H1 (cell line): ENCODE data around the gene MTARC1. TPM values are rescaled to one million over a fixed set of nuclear protein-coding genes. Genes with fewer than 3 reads are reported as not detected.

Experiments
- CTCF ChIA-PET: fragments of 300-600 bp; sonication (Branson Sonifier 250); formaldehyde crosslinking; loops from one replicate; lab custom pipeline; 2021; ENCODE audit not compliant: partially characterized antibody; lab: Charles Lee
- POLR2A ChIA-PET: fragments of 300-600 bp; sonication (Branson Sonifier 250); formaldehyde crosslinking; loops from one replicate; lab custom pipeline; 2021; ENCODE audit warnings: inconsistent platforms; ENCODE audit not compliant: partially characterized antibody; lab: Charles Lee
- DNase-seq, 2 experiments: peaks; one replicate each; pipeline versions ENCODE4 v3.0.0 to v3.0.0-alpha.2; 2010 to 2022; ENCODE audit warnings: low spot score in 2 of 2, low read depth in 1 of 2, mixed read lengths in 1 of 2
- FAIRE-seq: peaks from 2 replicates; lab custom pipeline; 2011; peaks lifted over from hg19 to GRCh38; lab: Jason Lieb, UNC
- H2AFZ ChIP-seq: 2 replicates; pipeline ENCODE4 v1.8.1; 2012; ENCODE audit warnings: low read length, inconsistent platforms
- H2AK5ac ChIP-seq: 2 replicates; pipeline ENCODE4 v1.6.1; 2013; ENCODE audit warnings: low read depth, low read length
- H2BK120ac ChIP-seq: replicated peaks from 2 replicates; pipeline ENCODE3; 2013; ENCODE audit warnings: low read depth, low read length, inconsistent platforms
- H2BK12ac ChIP-seq: 2 replicates; pipeline ENCODE4 v1.6.1; 2013; ENCODE audit warnings: low read depth, low read length
- H2BK15ac ChIP-seq: 2 replicates; pipeline ENCODE4 v1.6.1; 2013; ENCODE audit warnings: low read length
- H2BK20ac ChIP-seq: 2 replicates; pipeline ENCODE4 v1.6.1; 2013; ENCODE audit warnings: low read length
- H2BK5ac ChIP-seq: 2 replicates; pipeline ENCODE4 v1.6.1; 2013; ENCODE audit warnings: low read depth, low read length
- H3K14ac ChIP-seq: 2 replicates; pipeline ENCODE4 v1.6.1; 2013; ENCODE audit warnings: inconsistent platforms; ENCODE audit not compliant: insufficient read length
- H3K18ac ChIP-seq: 2 replicates; pipeline ENCODE4 v1.6.1; 2013; ENCODE audit warnings: low read length; ENCODE audit errors: extremely low read depth
- H3K23ac ChIP-seq: 2 replicates; pipeline ENCODE4 v1.6.1; 2013; ENCODE audit warnings: inconsistent platforms; ENCODE audit not compliant: insufficient read length
- H3K23me2 ChIP-seq: 2 replicates; pipeline ENCODE4 v1.6.1; 2013; ENCODE audit warnings: low read depth, low read length
- H3K27ac ChIP-seq: 2 replicates; pipeline ENCODE4 v1.6.1; 2011; ENCODE audit warnings: low read depth, low read length, inconsistent platforms
- H3K27me3 ChIP-seq, 4 experiments: replicated peaks in 1 of 4; 1 replicate in 1 of 4; 2 replicates in 3 of 4; pipeline versions ENCODE4 v1.6.1 to v1.8.1; 2011 to 2013; ENCODE audit warnings: low read length in 3 of 4, mild to moderate bottlenecking in 3 of 4, inconsistent platforms in 2 of 4, mixed read lengths in 2 of 4, moderate library complexity in 1 of 4; ENCODE audit not compliant: control insufficient read depth in 3 of 4, insufficient read depth in 3 of 4; ENCODE audit errors: extremely low read depth in 1 of 4
- H3K36me3 ChIP-seq, 4 experiments: 2 replicates each; pipeline versions ENCODE4 v1.6.1 to v1.8.1; 2011 to 2013; ENCODE audit warnings: mild to moderate bottlenecking in 4 of 4, low read length in 3 of 4, moderate library complexity in 2 of 4, control low read depth in 1 of 4, inconsistent platforms in 1 of 4; ENCODE audit not compliant: insufficient read depth in 4 of 4, control insufficient read depth in 2 of 4
- H3K4ac ChIP-seq: replicated peaks from 2 replicates; pipeline ENCODE3; 2013; ENCODE audit warnings: low read length, low read depth, mixed read lengths, inconsistent platforms; ENCODE audit not compliant: insufficient read length
- H3K4me1 ChIP-seq, 4 experiments: replicated peaks in 1 of 4; 1 replicate in 1 of 4; 2 replicates in 3 of 4; pipeline versions ENCODE4 v1.6.1 to v1.8.1; 2011 to 2013; ENCODE audit warnings: low read length in 3 of 4, inconsistent platforms in 2 of 4, mixed read lengths in 1 of 4; ENCODE audit not compliant: insufficient read depth in 4 of 4, control insufficient read depth in 3 of 4
- H3K4me2 ChIP-seq, 2 experiments: 2 replicates each; pipeline versions ENCODE4 v1.6.1 to v1.8.1; 2011 to 2013; ENCODE audit warnings: low read depth in 2 of 2, low read length in 2 of 2, control low read depth in 1 of 2, inconsistent platforms in 1 of 2, mild to moderate bottlenecking in 1 of 2; ENCODE audit not compliant: insufficient read depth in 1 of 2
- H3K4me3 ChIP-seq, 4 experiments: fragments of 200-600, 300-600 bp in 1 of 4; sonication (generic), shearing (Covaris generic), sonication (Bioruptor Twin) in 1 of 4; 2 replicates each; pipeline versions ENCODE4 v1.5.1 to v1.8.1; 2011 to 2016; ENCODE audit warnings: low read length in 4 of 4, low read depth in 3 of 4, control low read depth in 2 of 4, inconsistent platforms in 2 of 4, mild to moderate bottlenecking in 2 of 4, mixed read lengths in 1 of 4, moderate library complexity in 1 of 4; ENCODE audit not compliant: insufficient read depth in 2 of 4; ENCODE audit errors: extremely low read depth in 1 of 4
- H3K56ac ChIP-seq: replicated peaks from 2 replicates; pipeline ENCODE3; 2013; ENCODE audit warnings: low read depth, mild to moderate bottlenecking, mixed read lengths, low read length, inconsistent platforms; ENCODE audit not compliant: insufficient read length
- H3K79me1 ChIP-seq: 2 replicates; pipeline ENCODE4 v1.6.1; 2013; ENCODE audit warnings: low read depth, low read length, control low read depth
- H3K79me2 ChIP-seq, 2 experiments: 2 replicates each; pipeline versions ENCODE4 v1.6.1 to v1.8.1; 2012 to 2013; ENCODE audit warnings: low read length in 2 of 2, mild to moderate bottlenecking in 2 of 2, inconsistent platforms in 1 of 2; ENCODE audit not compliant: insufficient read depth in 2 of 2, control insufficient read depth in 1 of 2
- H3K9ac ChIP-seq, 4 experiments: replicated peaks in 1 of 4; 1 replicate in 1 of 4; 2 replicates in 3 of 4; pipeline versions ENCODE4 v1.6.1 to v1.8.1; 2011 to 2013; ENCODE audit warnings: low read depth in 3 of 4, low read length in 3 of 4, control low read depth in 2 of 4, mild to moderate bottlenecking in 2 of 4, moderate library complexity in 2 of 4, inconsistent platforms in 1 of 4; ENCODE audit errors: extremely low read depth in 1 of 4
- H3K9me3 ChIP-seq, 2 experiments: 2 replicates each; pipeline versions ENCODE4 v1.6.1 to v1.8.1; 2012 to 2013; ENCODE audit warnings: mild to moderate bottlenecking in 2 of 2, moderate library complexity in 2 of 2, control low read depth in 1 of 2, inconsistent platforms in 1 of 2, low read depth in 1 of 2, low read length in 1 of 2, mixed read lengths in 1 of 2; ENCODE audit not compliant: insufficient read depth in 2 of 2
- H4K20me1 ChIP-seq, 2 experiments: replicated peaks in 1 of 2; 2 replicates each; pipeline versions ENCODE3 to v1.8.1; 2011 to 2013; ENCODE audit warnings: inconsistent platforms in 2 of 2, low read length in 2 of 2, mild to moderate bottlenecking in 1 of 2; ENCODE audit not compliant: insufficient read depth in 2 of 2, control insufficient read depth in 1 of 2
- H4K5ac ChIP-seq: 2 replicates; pipeline ENCODE4 v1.6.1; 2013; ENCODE audit warnings: low read length, low read depth, mixed read lengths, inconsistent platforms; ENCODE audit not compliant: insufficient read length
- H4K8ac ChIP-seq: 2 replicates; pipeline ENCODE4 v1.8.0; 2013; ENCODE audit warnings: mild to moderate bottlenecking, moderate library complexity, low read length, inconsistent platforms; ENCODE audit not compliant: insufficient read depth; ENCODE audit errors: extremely low read depth
- H4K91ac ChIP-seq: replicated peaks from 2 replicates; pipeline ENCODE3; 2013; ENCODE audit warnings: low read length, mixed read lengths, inconsistent platforms; ENCODE audit not compliant: insufficient read length
- BRCA1 ChIP-seq: IDR thresholded peaks from 2 replicates; pipeline ENCODE4 v1.6.1; 2012; ENCODE audit warnings: low read depth, low read length, improper control_type of control experiment
- YY1 ChIP-seq: IDR thresholded peaks from 2 replicates; pipeline ENCODE4 v1.6.1; 2011; ENCODE audit warnings: low read depth, mild to moderate bottlenecking, low read length
- WGBS, 2 experiments: shearing (Covaris generic) in 1 of 2; methylation state at CpG; one replicate each; pipeline versions ENCODE4 v1.1.6 to v1.1.7; 2013 to 2015; ENCODE audit warnings: low lambda C conversion rate in 2 of 2, mixed read lengths in 2 of 2, inconsistent platforms in 1 of 2, low coverage in 1 of 2, missing lambda C conversion rate in 1 of 2; ENCODE audit not compliant: insufficient replicate concordance in 2 of 2, insufficient coverage in 1 of 2, insufficient read length in 1 of 2; ENCODE audit errors: extremely low coverage in 1 of 2, missing lambda C conversion rate in 1 of 2; 5-methylcytosine and 5-hydroxymethylcytosine counted together
- polyA plus RNA-seq, 7 experiments: library from polyadenylated mRNA; depleted of rRNA in 3 of 7; stranded (reverse) in 5 of 7; unstranded in 2 of 7; fragments of >200 nt in 5 of 7; fragments of 200-250 nt in 2 of 7; gene quantifications; 1 replicate in 5 of 7; 2 replicates in 1 of 7; 4 replicates in 1 of 7; pipeline versions ENCODE4 v1.2.1 to v1.2.3, GENCODE V29; 2011 to 2013; ENCODE audit warnings: missing spikeins in 2 of 7, mixed read lengths in 2 of 7
- total RNA-seq: library from RNA; stranded (reverse); fragmentation: NEBNext Ultra II Directional; extraction: Animal tissue kit (Norgen Biotek cat#: 25700); gene quantifications from 2 replicates; pipeline ENCODE4 v1.2.1, GENCODE V29; 2021
- TF ChIP-seq, protein P1 (sequence below), 3 experiments: IDR thresholded peaks; 1 replicate in 2 of 3; 2 replicates in 1 of 3; pipeline versions ENCODE4 v1.5.1 to v1.6.1; 2011; ENCODE audit warnings: low read length in 3 of 3, mild to moderate bottlenecking in 3 of 3, inconsistent platforms in 2 of 3, low read depth in 1 of 3, moderate library complexity in 1 of 3; ENCODE audit not compliant: insufficient read depth in 1 of 3; ENCODE audit errors: control extremely low read depth in 1 of 3

MTARC1 gene
- total and polyA plus RNA-seq, 2 of the 8 experiments (the other 6 are each of a cell fraction or from before 2014, with no cell fraction given) = 17.2 to 46.2 TPM

DNA sequence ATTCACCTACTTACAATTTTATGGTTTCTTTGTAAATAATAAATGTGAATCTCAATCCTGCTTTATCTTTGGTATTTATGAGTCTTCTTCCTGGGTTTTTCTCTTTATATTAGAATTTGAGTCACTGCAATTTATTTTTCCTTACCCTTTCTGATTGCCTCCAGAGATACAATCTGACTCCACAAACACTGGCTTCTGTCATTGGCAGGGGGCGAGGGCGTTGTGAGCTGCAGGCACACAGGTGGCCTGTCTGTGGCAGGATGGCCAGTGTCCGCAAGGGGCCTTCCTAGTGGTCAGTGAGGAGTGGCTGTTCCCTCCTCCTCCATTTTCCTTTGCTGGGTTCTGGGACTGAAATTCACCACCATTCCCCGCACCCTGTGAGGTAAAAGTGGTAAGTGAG lies 2.0 kb upstream of the MTARC1 start:
- H2BK120ac ChIP-seq = no peak overlapping the region
- no peak overlapping the region for H4K91ac ChIP-seq
- no peak overlapping the region for H3K56ac ChIP-seq
- peaks cover 4 to 14% (median 11%) of the 10 kb centered on the region in 4 experiments for H3K4me1 ChIP-seq
- FAIRE-seq = no peak
- H3K27me3 ChIP-seq = no peaks in the 10 kb centered on the region
- peaks cover 3% of the 10 kb centered on the region for H3K79me1 ChIP-seq
- 85% methylated on average over 4 of the region's 4 CpGs; no CpG with 5 or more reads in 1 of the 2 experiments for WGBS, 2 experiments
- no peak overlapping the region for H4K5ac ChIP-seq
- no peak overlapping the region for H3K9ac ChIP-seq
- no peak overlapping the region for H3K18ac ChIP-seq
- H2BK5ac ChIP-seq = no peak overlapping the region
- TF ChIP-seq BRCA1 (no peak), YY1 (0 out of 2 replicates have a peak, but pooled peaks have one; percentile 29)
- TF ChIP-seq, protein P1, sequence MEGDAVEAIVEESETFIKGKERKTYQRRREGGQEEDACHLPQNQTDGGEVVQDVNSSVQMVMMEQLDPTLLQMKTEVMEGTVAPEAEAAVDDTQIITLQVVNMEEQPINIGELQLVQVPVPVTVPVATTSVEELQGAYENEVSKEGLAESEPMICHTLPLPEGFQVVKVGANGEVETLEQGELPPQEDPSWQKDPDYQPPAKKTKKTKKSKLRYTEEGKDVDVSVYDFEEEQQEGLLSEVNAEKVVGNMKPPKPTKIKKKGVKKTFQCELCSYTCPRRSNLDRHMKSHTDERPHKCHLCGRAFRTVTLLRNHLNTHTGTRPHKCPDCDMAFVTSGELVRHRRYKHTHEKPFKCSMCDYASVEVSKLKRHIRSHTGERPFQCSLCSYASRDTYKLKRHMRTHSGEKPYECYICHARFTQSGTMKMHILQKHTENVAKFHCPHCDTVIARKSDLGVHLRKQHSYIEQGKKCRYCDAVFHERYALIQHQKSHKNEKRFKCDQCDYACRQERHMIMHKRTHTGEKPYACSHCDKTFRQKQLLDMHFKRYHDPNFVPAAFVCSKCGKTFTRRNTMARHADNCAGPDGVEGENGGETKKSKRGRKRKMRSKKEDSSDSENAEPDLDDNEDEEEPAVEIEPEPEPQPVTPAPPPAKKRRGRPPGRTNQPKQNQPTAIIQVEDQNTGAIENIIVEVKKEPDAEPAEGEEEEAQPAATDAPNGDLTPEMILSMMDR (IDR thresholded peaks at IDR 0.05; ENCODE audit: control extremely low read depth in 1 of 3, insufficient read depth in 1 of 3, low read depth in 1 of 3, low read length in 3 of 3) = peak in 1 of 3 experiments; percentile 3; a peak in 1 of 4 replicates
- H4K20me1 ChIP-seq = peaks cover 0 to 3% of the 10 kb centered on the region in 2 experiments
- H3K27ac ChIP-seq = no peak overlapping the region
- no peaks in the 10 kb centered on the region for H3K9me3 ChIP-seq
- no peak overlapping the region for H2AFZ ChIP-seq
- H2BK20ac ChIP-seq = no peak overlapping the region; the same call in 1 of the 2 replicates
- H3K14ac ChIP-seq = no peak overlapping the region
- DNase-seq = no peak
- CTCF ChIA-PET = interaction anchor here (1.0 to 8.2 kb wide), 9 partner anchors 8 to 504 kb away, joined by 3 to 96 read pairs (median 7); partner anchors contain the start of gene MTARC2
- POLR2A ChIA-PET = interaction anchor here (1.2 to 5.9 kb wide), 4 partner anchors 34 to 950 kb away, joined by 3 to 70 read pairs (median 20); partner anchors contain the start of gene MTARC2
- H3K4me2 ChIP-seq = peak overlapping the region in 1 of 2 experiments; percentile 92; a peak in 1 of 4 replicates
- H2BK12ac ChIP-seq = no peak overlapping the region
- H3K4me3 ChIP-seq = no peak overlapping the region
- peaks cover 0 to 14% of the 10 kb centered on the region in 2 experiments; a peak in 2 of 4 replicates for H3K79me2 ChIP-seq
- no peaks in the 10 kb centered on the region; a peak in 1 of 8 replicates for H3K36me3 ChIP-seq
- H2BK15ac ChIP-seq = no peak overlapping the region
- peaks cover 9% of the 10 kb centered on the region; the same call in 1 of the 2 replicates for H3K23me2 ChIP-seq
- no peak overlapping the region for H3K23ac ChIP-seq
- no peak overlapping the region for H3K4ac ChIP-seq
- no peak overlapping the region for H4K8ac ChIP-seq
- no peak overlapping the region for H2AK5ac ChIP-seq
